Measurements from ENCODE around the gene ACAA1. TPM values are rescaled to one million over a fixed set of nuclear protein-coding genes. Genes with fewer than 3 reads are reported as not detected.
"Not testable (repeated sequence)": the region's sequence is repeated elsewhere in the genome, so short reads cannot be mapped to it uniquely, and the experiment has no call there.

ACAA1 gene
- total RNA-seq, 4 donors from 2014 or later, result 48.1 to 69.5 (median 62.5) TPM

DNA sequence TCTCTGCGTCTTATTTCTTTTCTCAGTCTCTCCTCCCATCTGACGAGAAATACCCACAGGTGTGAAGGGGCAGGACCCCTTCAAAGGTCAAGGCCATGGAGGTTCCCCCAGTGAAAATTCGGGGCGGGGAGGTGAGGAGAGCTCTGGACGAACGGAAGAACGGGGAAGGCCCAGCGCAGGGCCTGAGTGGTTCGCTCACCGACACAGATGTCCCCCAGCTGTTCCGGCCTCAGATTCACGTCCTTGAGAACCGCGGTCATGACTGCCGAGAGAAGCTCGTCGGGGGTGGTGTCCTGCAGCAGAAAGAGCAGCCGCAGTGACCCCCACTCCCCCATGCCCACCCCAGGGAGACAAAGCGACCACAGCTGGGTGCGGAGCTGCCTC lies 542 bp downstream of the ACAA1 start:
- no peak for ATAC-seq (ENCODE audit: low FRiP score)
- TF ChIP-seq, protein P1, sequence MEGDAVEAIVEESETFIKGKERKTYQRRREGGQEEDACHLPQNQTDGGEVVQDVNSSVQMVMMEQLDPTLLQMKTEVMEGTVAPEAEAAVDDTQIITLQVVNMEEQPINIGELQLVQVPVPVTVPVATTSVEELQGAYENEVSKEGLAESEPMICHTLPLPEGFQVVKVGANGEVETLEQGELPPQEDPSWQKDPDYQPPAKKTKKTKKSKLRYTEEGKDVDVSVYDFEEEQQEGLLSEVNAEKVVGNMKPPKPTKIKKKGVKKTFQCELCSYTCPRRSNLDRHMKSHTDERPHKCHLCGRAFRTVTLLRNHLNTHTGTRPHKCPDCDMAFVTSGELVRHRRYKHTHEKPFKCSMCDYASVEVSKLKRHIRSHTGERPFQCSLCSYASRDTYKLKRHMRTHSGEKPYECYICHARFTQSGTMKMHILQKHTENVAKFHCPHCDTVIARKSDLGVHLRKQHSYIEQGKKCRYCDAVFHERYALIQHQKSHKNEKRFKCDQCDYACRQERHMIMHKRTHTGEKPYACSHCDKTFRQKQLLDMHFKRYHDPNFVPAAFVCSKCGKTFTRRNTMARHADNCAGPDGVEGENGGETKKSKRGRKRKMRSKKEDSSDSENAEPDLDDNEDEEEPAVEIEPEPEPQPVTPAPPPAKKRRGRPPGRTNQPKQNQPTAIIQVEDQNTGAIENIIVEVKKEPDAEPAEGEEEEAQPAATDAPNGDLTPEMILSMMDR (IDR thresholded peaks at IDR 0.05), result no peak

DNA sequence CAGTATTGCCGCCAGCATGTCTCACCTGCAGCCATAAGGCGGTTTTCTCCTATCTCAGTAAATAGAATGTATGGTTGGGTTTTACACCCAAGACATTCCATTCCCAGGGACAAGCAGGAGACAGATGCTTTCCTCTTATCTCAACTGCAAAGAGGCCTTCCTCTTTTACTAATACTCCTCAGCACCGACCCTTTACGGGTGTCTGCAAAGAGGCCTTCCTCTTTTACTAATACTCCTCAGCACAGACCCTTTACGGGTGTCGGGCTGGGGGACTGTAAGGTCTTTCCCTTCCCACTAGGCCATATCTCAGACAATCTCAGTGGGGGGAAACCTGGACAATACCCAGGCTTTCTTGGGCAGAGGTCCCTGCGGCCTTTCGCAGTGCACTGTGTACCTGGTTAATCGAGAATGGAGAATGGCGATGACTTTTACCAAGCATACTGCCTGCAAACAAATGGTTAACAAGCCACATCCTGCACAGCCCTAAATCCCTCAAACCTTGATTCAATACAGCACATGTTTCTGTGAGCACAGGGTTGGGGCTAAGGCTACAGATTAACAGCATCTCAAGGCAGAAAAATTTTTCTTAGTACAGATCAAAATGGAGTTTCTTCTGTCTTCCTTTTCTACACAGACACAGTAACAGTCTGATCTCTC lies 1.2 kb downstream of the ACAA1 start:
- not testable (repeated sequence) for ATAC-seq (ENCODE audit: low FRiP score)

More for the DNA sequence above, 542 bp downstream of the ACAA1 start:
- no peak for DNase-seq (ENCODE audit: low spot score)

DNA sequence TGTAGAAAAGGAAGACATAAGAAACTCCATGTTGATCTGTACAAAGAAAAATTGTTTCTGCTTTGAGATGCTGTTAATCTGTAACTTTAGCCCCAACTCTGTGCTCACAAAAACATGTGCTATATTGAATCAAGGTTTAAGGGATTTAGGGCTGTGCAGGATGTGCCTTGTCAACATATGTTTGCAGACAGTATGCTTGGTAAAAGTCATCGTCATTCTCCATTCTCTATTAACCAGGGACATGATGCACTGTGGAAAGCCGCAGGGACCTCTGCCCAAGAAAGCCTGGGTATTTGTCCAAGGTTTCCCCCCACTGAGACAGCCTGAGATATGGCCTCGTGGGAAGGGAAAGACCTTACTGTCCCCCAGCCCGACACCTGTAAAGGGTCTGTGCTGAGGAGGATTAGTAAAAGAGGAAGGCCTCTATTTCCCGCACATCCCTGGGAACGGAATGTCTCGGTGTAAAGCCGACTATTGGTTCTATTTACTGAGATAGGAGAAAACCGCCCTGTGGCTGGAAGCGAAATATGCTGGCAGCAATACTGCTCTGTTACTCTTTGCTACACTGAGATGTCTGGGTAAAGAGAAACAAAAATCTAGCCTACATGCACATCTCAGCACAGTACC lies 2.3 kb downstream of the ACAA1 start:
- DNase-seq (ENCODE audit: low spot score); ATAC-seq (ENCODE audit: low FRiP score): not testable (repeated sequence)

More for the DNA sequence above, 1.2 kb downstream of the ACAA1 start:
- not testable (repeated sequence) for DNase-seq (ENCODE audit: low spot score)

DNA sequence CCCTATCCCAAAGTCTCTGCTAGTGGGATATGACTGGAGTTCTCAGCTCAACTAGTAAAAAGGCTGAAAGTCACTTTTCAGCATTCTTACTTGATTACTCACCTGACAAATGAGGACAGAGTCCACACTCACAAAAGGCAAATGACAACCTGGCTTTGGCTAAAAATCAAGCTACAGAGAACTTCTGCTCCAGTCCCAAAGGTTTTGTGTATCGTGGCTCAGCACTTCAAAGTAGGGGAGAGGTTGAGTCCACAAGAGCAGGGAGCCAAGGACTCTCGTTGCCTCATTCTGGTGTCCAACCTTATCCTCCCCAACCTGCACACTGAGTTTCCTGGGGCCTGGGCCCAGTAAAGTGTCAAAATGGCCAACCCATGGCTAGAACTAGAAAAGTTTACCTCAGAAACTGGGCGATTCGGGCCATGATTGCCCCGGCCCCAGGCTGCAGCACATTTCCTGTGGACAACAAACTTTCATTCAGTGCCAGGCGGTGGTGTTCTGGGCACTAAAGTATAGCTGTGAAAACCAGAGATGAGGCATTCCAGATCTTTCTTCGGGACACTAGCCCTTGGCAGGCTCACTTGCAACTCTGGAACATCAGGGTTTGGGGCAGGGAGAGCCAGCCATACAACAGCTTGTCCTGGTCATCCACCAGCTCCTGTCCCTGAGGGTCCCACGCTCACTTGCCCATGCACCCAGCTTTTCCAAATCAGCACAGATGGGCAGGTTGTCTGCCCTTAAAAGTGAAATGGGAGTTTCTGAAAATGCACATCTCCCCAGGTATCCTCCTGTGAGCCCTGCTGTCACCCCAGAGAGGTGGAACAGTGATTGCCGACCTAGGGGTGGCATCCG lies 3.1 kb downstream of the ACAA1 start:
- ATAC-seq (ENCODE audit: low FRiP score) (no peak), DNase-seq (ENCODE audit: low spot score) (peak; percentile 15)
- TF ChIP-seq, protein P1 (IDR thresholded peaks at IDR 0.05), result no peak

DNA sequence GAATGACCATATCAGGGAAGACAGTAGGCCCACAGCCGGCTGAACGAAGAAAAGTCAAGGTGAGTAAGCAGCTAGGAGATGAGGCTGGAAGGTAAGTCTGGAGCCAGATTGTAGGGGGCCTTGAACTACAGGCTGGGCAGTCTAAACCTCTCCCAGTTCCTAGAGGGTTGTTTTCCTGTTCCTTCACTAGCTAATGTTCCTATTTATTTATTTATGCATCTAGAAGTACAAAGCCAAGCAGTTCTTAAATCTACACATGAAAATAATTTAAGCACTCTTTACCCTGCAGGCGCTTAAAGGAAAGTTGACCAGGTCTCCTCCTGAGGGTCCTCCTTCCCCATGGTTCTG lies 3.7 kb downstream of the ACAA1 start:
- DNase-seq (ENCODE audit: low spot score) (no peak), ATAC-seq (ENCODE audit: low FRiP score) (no peak)

DNA sequence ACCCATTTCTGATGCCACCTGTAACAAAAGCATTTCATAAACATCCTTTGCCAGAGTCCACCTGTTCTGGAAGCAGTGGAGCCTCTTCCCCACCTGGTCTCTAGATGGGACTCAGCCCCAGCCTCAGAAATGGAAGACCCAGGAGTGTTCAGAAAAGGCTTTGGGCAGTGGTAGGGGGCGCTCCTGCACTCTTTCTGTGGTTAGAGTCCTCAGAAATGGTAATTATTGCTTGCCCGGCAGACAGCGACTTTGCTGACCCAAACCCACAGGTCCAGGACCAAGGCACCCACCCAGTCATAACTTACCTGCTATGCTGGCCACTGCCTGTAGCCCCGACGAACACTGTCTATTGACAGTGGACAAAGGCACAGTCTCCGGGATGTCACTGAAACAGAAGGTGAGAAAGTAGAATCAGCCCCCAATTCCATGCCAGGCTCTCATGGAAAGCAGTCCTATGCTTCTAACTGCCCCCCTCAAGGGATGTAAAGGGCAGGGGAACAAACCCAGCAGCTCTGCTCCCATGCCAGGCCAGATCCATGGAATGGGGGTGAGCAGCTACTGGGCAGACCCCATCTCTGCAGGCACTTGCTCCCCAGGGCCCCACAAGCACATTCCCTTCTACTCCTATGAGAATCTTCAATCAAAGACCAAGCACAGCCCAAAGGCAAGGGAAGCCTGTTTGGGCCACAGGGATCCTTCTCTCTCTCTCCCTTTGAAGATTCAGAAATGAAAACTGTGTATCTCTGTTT lies 5.1 kb downstream of the ACAA1 start:
- TF ChIP-seq, protein P1 (IDR thresholded peaks at IDR 0.05), result no peak
- DNase-seq (ENCODE audit: low spot score) (no peak), ATAC-seq (ENCODE audit: low FRiP score) (no peak)

More for the DNA sequence above, 3.7 kb downstream of the ACAA1 start:
- TF ChIP-seq, protein P1 (IDR thresholded peaks at IDR 0.05), result no peak

DNA sequence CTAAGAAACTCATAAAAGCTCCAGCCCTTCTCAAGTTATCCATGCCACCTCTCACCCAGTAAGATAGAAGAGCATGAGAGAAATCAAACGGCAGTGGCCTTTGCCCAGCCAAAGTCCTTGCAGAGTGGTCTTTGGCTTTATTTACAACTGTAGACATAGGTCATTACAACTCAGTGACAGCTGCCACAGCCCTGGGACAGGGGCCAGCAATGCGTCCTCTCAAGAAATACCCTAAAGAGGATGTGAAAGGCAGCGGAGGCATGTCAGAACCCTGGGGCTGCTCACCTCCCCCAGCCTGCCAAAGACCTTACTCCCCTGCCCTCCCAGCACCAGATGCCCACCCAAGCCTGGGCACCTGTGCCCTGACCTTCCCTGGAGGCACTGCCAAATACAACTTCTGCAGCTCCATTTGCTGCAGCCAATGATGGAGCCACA lies 6.3 kb downstream of the ACAA1 start:
- DNase-seq (ENCODE audit: low spot score) (peak; percentile 17), ATAC-seq (ENCODE audit: low FRiP score) (no peak)
- TF ChIP-seq, protein P1 (IDR thresholded peaks at IDR 0.05), result no peak

All from omental fat pad (tissue), 4 donors.